HCT116 (cell line): ENCODE measurements around the gene SLC19A1. TPM values are rescaled to one million over a fixed set of nuclear protein-coding genes. Genes with fewer than 3 reads are reported as not detected.

Experiments used
- ATAC-seq: fragments of 200-7000 bp; cut with Tn5 transposase; 2 replicates; pipeline ENCODE4 v1.9.1; 2020; ENCODE audit warnings: mild to moderate bottlenecking, moderate library complexity
- BruUV-seq: library from RNA; stranded (reverse); fragments of 400-500 nt; replicated peaks from 2 replicates; lab custom pipeline; 2021; lab: Mats Ljungman, UMichigan
- CTCF ChIA-PET: fragments of 300-600 bp; sonication (Branson Sonifier 250); formaldehyde crosslinking; loops from one replicate; lab custom pipeline; 2021; ENCODE audit warnings: antibody characterized with exemption; lab: Charles Lee
- POLR2A ChIA-PET: fragments of 300-600, 350-600 bp; sonication (Branson Sonifier 250); formaldehyde crosslinking; loops from one replicate; lab custom pipeline; 2021; ENCODE audit warnings: antibody characterized with exemption; lab: Charles Lee
- RAD21 ChIA-PET, 2 experiments: fragments of 300-600 bp; sonication (Branson Sonifier 250); formaldehyde crosslinking; loops; one replicate each; lab custom pipeline; 2023; ENCODE audit warnings: low total read pairs in 2 of 2; ENCODE audit not compliant: uncharacterized antibody in 2 of 2, unreplicated experiment in 2 of 2, low non-redundant PET in 1 of 2; lab: Charles Lee
- DNase-seq: peaks from one replicate; pipeline ENCODE4 v3.0.0-alpha.2; 2010; ENCODE audit warnings: low read depth, low spot score
- H2AFZ ChIP-seq: fragments of 200-600 bp; shearing (Covaris generic), sonication (generic); 2 replicates; pipeline ENCODE4 v1.6.1; 2017; ENCODE audit warnings: low read depth, mixed run types, mixed read lengths, antibody characterized with exemption, low read length; ENCODE audit not compliant: poor library complexity, severe bottlenecking
- H3K27ac ChIP-seq: 2 replicates; pipeline ENCODE4 v1.5.1; 2012; ENCODE audit warnings: low read depth, low read length
- H3K27me3 ChIP-seq: fragments of 200-600 bp; sonication (generic); 2 replicates; pipeline ENCODE4 v1.6.1; 2016; ENCODE audit warnings: mixed run types, low read length, mixed read lengths; ENCODE audit not compliant: insufficient read depth
- H3K36me3 ChIP-seq, 2 experiments: fragments of 200-500 bp in 1 of 2; fragments of 200-600 bp in 1 of 2; sonication (Bioruptor generic) in 1 of 2; sonication (generic) in 1 of 2; 2 replicates each; pipeline versions ENCODE4 v1.5.1 to v1.6.1; 2014 to 2016; ENCODE audit warnings: low read length in 2 of 2, inconsistent platforms in 1 of 2, mixed read lengths in 1 of 2, mixed run types in 1 of 2; ENCODE audit not compliant: insufficient read depth in 2 of 2, control insufficient read depth in 1 of 2
- H3K4me1 ChIP-seq, 2 experiments: fragments of 200-600 bp in 1 of 2; sonication (generic) in 1 of 2; 2 replicates each; pipeline versions ENCODE4 v1.5.1 to v1.6.1; 2012 to 2017; ENCODE audit warnings: low read length in 2 of 2, inconsistent platforms in 1 of 2, mild to moderate bottlenecking in 1 of 2, mixed read lengths in 1 of 2, mixed run types in 1 of 2, moderate library complexity in 1 of 2; ENCODE audit not compliant: insufficient read depth in 2 of 2, control insufficient read depth in 1 of 2
- H3K4me2 ChIP-seq: fragments of 200-600 bp; sonication (generic); 2 replicates; pipeline ENCODE4 v1.6.1; 2017; ENCODE audit warnings: mixed run types, low read length, mixed read lengths
- H3K4me3 ChIP-seq, 2 experiments: fragments of 200-600 bp in 1 of 2; sonication (generic) in 1 of 2; replicated peaks in 1 of 2; 2 replicates each; pipeline ENCODE4 v1.5.1; 2011 to 2016; ENCODE audit warnings: low read length in 2 of 2, control low read depth in 1 of 2, low read depth in 1 of 2, mild to moderate bottlenecking in 1 of 2, mixed read lengths in 1 of 2, mixed run types in 1 of 2
- H3K79me2 ChIP-seq: fragments of 200-600 bp; sonication (generic); 2 replicates; pipeline ENCODE4 v1.6.1; 2017; ENCODE audit warnings: mild to moderate bottlenecking, mixed run types, low read length, moderate library complexity, mixed read lengths; ENCODE audit not compliant: insufficient read depth
- H3K9ac ChIP-seq: fragments of 200-600 bp; sonication (generic); 2 replicates; pipeline ENCODE4 v1.6.1; 2016; ENCODE audit warnings: low read length, mixed read lengths
- H3K9me2 ChIP-seq: fragments of 200-600 bp; sonication (generic), shearing (Covaris generic); 2 replicates; pipeline ENCODE4 v1.6.1; 2017; ENCODE audit warnings: mixed run types, mild to moderate bottlenecking, moderate library complexity; ENCODE audit not compliant: insufficient read depth
- H3K9me3 ChIP-seq, 2 experiments: fragments of 200-500 bp in 1 of 2; fragments of 200-600 bp in 1 of 2; sonication (Bioruptor generic) in 1 of 2; sonication (generic) in 1 of 2; 2 replicates each; pipeline ENCODE4 v1.6.1; 2014 to 2017; ENCODE audit warnings: low read length in 2 of 2, mixed read lengths in 2 of 2, inconsistent platforms in 1 of 2, low read depth in 1 of 2, mild to moderate bottlenecking in 1 of 2, mixed run types in 1 of 2, moderate library complexity in 1 of 2; ENCODE audit not compliant: control insufficient read depth in 1 of 2, insufficient read depth in 1 of 2
- H4K20me1 ChIP-seq: fragments of 200-600 bp; sonication (generic), shearing (Covaris generic); 2 replicates; pipeline ENCODE4 v1.6.1; 2017; ENCODE audit warnings: mixed run types, mild to moderate bottlenecking, moderate library complexity; ENCODE audit not compliant: insufficient read depth
- CBX3 ChIP-seq: IDR thresholded peaks from 2 replicates; pipeline ENCODE4 v1.6.1; 2012; ENCODE audit warnings: low read depth
- CEBPB ChIP-seq: IDR thresholded peaks from 2 replicates; pipeline ENCODE4 v1.6.1; 2012; ENCODE audit warnings: low read depth
- EZH2phosphoT487 ChIP-seq: fragments of 200-600 bp; IDR thresholded peaks from 2 replicates; pipeline ENCODE4 v1.6.1; 2018; ENCODE audit warnings: antibody characterized with exemption, borderline replicate concordance
- JUND ChIP-seq: IDR thresholded peaks from 2 replicates; pipeline ENCODE4 v1.6.1; 2012
- POLR2A ChIP-seq: IDR thresholded peaks from 2 replicates; pipeline ENCODE4 v1.7.0; 2011; ENCODE audit warnings: borderline replicate concordance; ENCODE audit not compliant: insufficient read depth, insufficient read length; ENCODE audit errors: extremely low read depth
- SP1 ChIP-seq: IDR thresholded peaks from 2 replicates; pipeline ENCODE4 v1.6.1; 2012; ENCODE audit warnings: low read depth
- TCF7L2 ChIP-seq: IDR thresholded peaks from 2 replicates; pipeline ENCODE4 v1.7.0; 2011; ENCODE audit warnings: borderline replicate concordance, inconsistent platforms; ENCODE audit not compliant: insufficient read depth, insufficient read length; ENCODE audit errors: extremely low read depth
- ZNF274 ChIP-seq: fragments of 200-500 bp; sonication (Bioruptor generic); IDR thresholded peaks from 2 replicates; pipeline ENCODE4 v1.6.1; 2014; ENCODE audit warnings: mild to moderate bottlenecking, low read depth, low read length, inconsistent platforms
- intact Hi-C: fragments of 100-400 bp; cut with micrococcal nuclease; formaldehyde crosslinking; loops from 2 replicates; pipeline ENCODE4 v1.10.0; 2022
- total RNA-seq: library from RNA; stranded (reverse); gene quantifications from one replicate; pipeline ENCODE4 v1.2.1, GENCODE V29; 2021; ENCODE audit not compliant: unreplicated experiment
- TF ChIP-seq, protein P1 (sequence below): IDR thresholded peaks from 2 replicates; pipeline ENCODE4 v1.6.1; 2011; ENCODE audit warnings: mild to moderate bottlenecking, low read length, moderate library complexity; ENCODE audit not compliant: insufficient replicate concordance; ENCODE audit errors: extremely low read depth
- TF ChIP-seq, protein P2 (sequence below): IDR thresholded peaks from 2 replicates; pipeline ENCODE4 v1.6.1; 2012; ENCODE audit warnings: low read depth

The SLC19A1 gene
- total RNA-seq, 1 experiment from 2014 or later: 50.2 TPM

DNA sequence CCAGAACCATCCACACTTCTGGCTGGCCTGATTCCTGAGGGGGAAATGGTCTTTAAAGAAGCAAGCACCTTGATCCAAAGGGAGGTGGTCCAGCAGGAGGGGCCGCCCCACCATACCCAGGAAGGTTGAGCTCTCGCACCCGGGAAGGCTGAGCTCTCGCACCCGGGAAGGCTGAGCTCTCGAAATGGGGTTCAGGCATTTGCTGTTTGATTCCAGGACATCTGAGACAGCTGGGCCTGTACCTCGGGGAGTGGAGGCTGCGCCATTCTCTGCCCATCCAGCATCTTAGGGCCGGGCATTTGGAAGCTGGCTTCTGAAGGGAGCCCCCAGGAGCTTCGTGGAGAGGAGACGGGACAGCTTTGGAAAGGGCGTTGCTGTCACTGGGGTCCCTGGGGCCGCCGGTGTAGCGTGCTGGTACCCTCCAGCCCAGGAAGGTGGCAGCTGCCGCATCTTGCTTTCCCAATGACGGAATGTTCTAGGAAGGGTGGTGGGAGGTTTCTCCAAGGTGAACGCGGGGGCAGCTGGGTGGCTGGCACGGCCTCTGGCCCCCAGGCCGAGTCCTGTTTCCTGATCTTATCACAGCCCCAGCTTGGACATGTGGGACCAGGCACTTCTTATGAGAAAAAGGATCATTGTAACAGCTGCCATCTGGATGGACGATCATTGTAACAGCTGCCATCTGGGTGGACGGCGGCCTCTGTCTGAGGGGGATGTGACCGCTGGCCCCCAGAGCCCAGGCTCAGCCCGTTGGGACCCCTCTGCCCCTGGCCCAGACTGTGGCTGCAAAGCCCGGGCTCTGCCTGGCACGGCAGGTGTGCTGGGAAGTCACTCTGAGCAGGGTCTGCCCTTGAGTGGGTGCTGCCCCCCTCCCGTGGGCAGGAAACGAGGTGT is 75.7 kb downstream of the SLC19A1 start:
- Histone ChIP-seq H2AFZ (no peak overlapping the region), H3K4me2 (no peak overlapping the region), H3K4me1 (peaks cover 5 to 11% of the 10 kb centered on the region in 2 experiments; a peak in 3 of 4 replicates), H3K9ac (no peak overlapping the region), H3K27ac (no peak overlapping the region), H3K4me3 (no peak overlapping the region), H3K79me2 (peaks cover 4% of the 10 kb centered on the region; the same call in 1 of the 2 replicates), H3K27me3 (no peaks in the 10 kb centered on the region), H4K20me1 (no peaks in the 10 kb centered on the region), H3K9me3 (no peaks in the 10 kb centered on the region), H3K9me2 (no peaks in the 10 kb centered on the region), H3K36me3 (peaks cover 0 to 5% of the 10 kb centered on the region in 2 experiments; a peak in 1 of 4 replicates)
- intact Hi-C loops: no loop called here
- DNase-seq: no peak
- ChIA-PET RAD21 (no interaction called here), POLR2A (no interaction called here), CTCF (no interaction called here)
- BruUV-seq: no TSS peak
- ATAC-seq: no peak
- TF ChIP-seq CEBPB (no peak), SP1 (no peak), JUND (no peak), ZNF274 (no peak), TCF7L2 (no peak), CBX3 (no peak), EZH2phosphoT487 (no peak), POLR2A (no peak)
- TF ChIP-seq, protein P1, sequence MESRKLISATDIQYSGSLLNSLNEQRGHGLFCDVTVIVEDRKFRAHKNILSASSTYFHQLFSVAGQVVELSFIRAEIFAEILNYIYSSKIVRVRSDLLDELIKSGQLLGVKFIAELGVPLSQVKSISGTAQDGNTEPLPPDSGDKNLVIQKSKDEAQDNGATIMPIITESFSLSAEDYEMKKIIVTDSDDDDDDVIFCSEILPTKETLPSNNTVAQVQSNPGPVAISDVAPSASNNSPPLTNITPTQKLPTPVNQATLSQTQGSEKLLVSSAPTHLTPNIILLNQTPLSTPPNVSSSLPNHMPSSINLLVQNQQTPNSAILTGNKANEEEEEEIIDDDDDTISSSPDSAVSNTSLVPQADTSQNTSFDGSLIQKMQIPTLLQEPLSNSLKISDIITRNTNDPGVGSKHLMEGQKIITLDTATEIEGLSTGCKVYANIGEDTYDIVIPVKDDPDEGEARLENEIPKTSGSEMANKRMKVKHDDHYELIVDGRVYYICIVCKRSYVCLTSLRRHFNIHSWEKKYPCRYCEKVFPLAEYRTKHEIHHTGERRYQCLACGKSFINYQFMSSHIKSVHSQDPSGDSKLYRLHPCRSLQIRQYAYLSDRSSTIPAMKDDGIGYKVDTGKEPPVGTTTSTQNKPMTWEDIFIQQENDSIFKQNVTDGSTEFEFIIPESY: no peak
- TF ChIP-seq, protein P2, sequence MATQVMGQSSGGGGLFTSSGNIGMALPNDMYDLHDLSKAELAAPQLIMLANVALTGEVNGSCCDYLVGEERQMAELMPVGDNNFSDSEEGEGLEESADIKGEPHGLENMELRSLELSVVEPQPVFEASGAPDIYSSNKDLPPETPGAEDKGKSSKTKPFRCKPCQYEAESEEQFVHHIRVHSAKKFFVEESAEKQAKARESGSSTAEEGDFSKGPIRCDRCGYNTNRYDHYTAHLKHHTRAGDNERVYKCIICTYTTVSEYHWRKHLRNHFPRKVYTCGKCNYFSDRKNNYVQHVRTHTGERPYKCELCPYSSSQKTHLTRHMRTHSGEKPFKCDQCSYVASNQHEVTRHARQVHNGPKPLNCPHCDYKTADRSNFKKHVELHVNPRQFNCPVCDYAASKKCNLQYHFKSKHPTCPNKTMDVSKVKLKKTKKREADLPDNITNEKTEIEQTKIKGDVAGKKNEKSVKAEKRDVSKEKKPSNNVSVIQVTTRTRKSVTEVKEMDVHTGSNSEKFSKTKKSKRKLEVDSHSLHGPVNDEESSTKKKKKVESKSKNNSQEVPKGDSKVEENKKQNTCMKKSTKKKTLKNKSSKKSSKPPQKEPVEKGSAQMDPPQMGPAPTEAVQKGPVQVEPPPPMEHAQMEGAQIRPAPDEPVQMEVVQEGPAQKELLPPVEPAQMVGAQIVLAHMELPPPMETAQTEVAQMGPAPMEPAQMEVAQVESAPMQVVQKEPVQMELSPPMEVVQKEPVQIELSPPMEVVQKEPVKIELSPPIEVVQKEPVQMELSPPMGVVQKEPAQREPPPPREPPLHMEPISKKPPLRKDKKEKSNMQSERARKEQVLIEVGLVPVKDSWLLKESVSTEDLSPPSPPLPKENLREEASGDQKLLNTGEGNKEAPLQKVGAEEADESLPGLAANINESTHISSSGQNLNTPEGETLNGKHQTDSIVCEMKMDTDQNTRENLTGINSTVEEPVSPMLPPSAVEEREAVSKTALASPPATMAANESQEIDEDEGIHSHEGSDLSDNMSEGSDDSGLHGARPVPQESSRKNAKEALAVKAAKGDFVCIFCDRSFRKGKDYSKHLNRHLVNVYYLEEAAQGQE: no peak
